Measurements from ENCODE around the gene FHIT.

FHIT gene

GRCh38 chr3:60829058-60829457, 422.2 kb downstream of the FHIT start:
- DNase-seq (ENCODE audit: low read depth in 2 of 2), result no peak
- no peak overlapping the region for H3K4me3 ChIP-seq (replicated peaks in 1 of 2; ENCODE audit: low read depth in 2 of 2, low read length in 2 of 2)
- no peak for TF ChIP-seq CTCF (IDR thresholded peaks at IDR 0.05; ENCODE audit: low read depth, low read length)

GRCh38 chr3:60827666-60828065, 423.6 kb downstream of the FHIT start:
- no peak for TF ChIP-seq CTCF (IDR thresholded peaks at IDR 0.05; ENCODE audit: low read depth, low read length)
- no peak for DNase-seq (ENCODE audit: low read depth in 2 of 2)
- H3K4me3 ChIP-seq (replicated peaks in 1 of 2; ENCODE audit: low read depth in 2 of 2, low read length in 2 of 2), result no peak overlapping the region

GRCh38 chr3:60826511-60826910, 424.7 kb downstream of the FHIT start:
- DNase-seq (ENCODE audit: low read depth in 2 of 2), result no peak
- no peak for TF ChIP-seq CTCF (IDR thresholded peaks at IDR 0.05; ENCODE audit: low read depth, low read length)
- H3K4me3 ChIP-seq (replicated peaks in 1 of 2; ENCODE audit: low read depth in 2 of 2, low read length in 2 of 2), result no peak overlapping the region

GRCh38 chr3:60812502-60812901, 438.8 kb downstream of the FHIT start:
- H3K4me3 ChIP-seq (replicated peaks in 1 of 2; ENCODE audit: low read depth in 2 of 2, low read length in 2 of 2), result no peak overlapping the region
- DNase-seq (ENCODE audit: low read depth in 2 of 2), result peak in 1 of 2 donors; percentile 4
- TF ChIP-seq CTCF (IDR thresholded peaks at IDR 0.05; ENCODE audit: low read depth, low read length), result no peak

GRCh38 chr3:60810881-60811280, 440.4 kb downstream of the FHIT start:
- no peak for DNase-seq (ENCODE audit: low read depth in 2 of 2)
- TF ChIP-seq CTCF (IDR thresholded peaks at IDR 0.05; ENCODE audit: low read depth, low read length), result no peak
- no peak overlapping the region for H3K4me3 ChIP-seq (replicated peaks in 1 of 2; ENCODE audit: low read depth in 2 of 2, low read length in 2 of 2)

- no peak overlapping the region for H3K4me3 ChIP-seq (replicated peaks in 1 of 2; ENCODE audit: low read depth in 2 of 2, low read length in 2 of 2)
- no peak for TF ChIP-seq CTCF (IDR thresholded peaks at IDR 0.05; ENCODE audit: low read depth, low read length)
- DNase-seq (ENCODE audit: low read depth in 2 of 2), result peak in 1 of 2 donors; percentile 29
Measured at GRCh38 chr3:60809857-60810610, 441.2 kb downstream of the FHIT start.

All from cardiac fibroblast (primary cell).